GM19468 (cell line): ENCODE results near the gene CCDC40.

Experiments
- ATAC-seq: cut with Tn5 transposase; IDR thresholded peaks from one replicate; pipeline ENCODE4 v1.9.1; 2021; ENCODE audit warnings: mild to moderate bottlenecking, moderate library complexity, moderate number of reproducible peaks; ENCODE audit not compliant: unreplicated experiment; ENCODE audit errors: extremely low read depth

CCDC40 gene

DNA sequence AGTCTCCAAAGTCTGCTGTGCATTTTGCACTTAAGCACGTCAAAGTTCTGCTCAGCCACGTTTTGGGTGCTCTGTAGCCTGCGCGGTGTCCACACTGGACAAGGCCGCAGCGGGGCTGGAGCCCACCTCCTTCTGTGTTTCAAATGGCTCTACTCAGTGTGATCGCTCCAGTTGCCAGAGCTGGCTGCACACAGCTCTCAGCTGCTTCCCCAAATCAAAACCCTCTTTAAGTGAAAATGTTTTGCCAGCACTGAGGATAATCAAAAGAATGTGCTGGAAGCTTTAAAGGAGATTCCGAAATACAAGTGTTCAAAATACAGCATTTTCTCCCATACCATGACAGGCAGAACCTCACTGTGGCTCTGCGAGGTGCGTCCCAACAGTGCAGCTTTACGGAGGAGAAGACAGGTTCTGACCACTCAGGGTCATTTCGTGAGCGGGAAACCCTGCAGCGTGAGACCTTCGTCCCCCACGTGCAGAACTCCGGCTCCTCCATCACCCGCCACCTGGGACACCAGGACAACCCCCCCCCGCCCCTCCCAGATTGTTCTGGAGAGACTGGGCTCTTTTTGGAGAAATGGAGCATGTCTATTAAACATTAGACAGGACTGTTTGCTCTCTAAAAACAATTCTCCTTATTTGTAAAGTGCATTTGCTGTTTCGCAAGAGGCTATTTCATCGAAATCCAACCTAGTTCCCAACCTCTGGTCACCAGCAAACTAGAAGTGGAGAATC lies 17.4 kb upstream of the CCDC40 start:
- no peak for ATAC-seq

GRCh38 chr17:80021600-80021999 lies 14.8 kb upstream of the CCDC40 start:
- no peak for ATAC-seq

DNA sequence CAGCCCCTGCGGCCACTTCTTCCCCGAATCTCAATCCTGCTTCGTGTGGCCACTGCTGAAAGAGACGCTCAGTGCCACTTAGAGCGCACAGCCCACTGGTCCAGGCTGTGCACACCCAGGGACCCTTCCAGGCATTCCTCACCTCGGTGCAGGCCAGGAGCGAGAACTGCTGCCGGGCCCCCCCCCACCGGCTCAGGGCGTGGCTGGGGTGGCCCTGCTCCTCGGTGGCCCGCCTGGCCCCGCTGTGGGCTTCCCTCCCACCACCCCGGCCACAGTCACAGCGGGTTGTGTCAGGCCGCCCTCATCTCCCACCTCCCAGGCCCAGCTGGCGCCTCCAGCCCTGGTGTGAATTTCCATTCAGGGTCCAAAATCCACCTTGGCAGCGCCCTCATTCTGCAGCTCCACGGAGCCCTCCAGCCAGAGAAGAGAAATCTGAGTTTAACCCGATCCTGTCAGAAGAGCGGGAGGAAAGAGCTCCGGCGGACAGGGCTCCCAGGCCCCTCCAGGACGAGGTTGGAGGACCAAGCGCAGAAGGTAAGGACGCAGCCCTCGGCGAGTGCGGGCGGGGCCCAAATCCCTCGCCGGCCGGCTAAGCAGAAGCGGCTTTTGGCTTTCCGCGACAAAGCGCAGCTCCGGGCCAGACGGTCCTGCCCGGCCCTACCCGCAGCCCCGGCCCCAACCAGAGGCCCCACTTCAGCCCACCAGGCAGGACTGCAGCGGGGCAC lies 12.8 kb upstream of the CCDC40 start:
- no peak for ATAC-seq

DNA sequence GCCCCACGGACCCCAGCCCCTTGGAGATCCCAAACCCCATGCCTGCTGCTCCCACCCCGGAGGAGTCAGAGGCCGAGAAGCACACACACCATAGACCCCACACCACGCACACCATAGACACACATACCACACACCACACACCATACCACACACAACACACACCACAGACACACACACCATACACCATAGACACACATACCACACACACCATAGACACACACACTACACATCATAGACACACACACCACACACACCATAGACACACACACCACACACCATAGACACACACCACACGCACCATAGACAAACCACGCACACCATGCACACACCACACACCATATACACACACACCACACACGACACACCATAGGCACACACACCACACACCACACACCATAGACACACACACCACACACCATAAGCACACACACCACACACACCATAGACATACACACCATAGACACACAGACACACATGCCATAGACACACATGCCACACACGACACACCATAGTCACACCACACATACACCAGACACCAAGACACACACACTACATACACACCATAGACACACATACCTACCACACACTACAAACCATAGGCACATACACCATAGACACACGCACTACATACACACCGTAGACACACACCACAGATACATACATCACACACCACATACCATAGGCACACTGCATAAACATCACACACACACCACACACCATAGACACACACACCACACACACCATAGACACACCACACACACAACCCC lies 12.1 kb upstream of the CCDC40 start:
- ATAC-seq = no peak

GRCh38 chr17:80025140-80025539 lies 11.3 kb upstream of the CCDC40 start:
- no peak for ATAC-seq

- ATAC-seq = no peak
Measured at GRCh38 chr17:80025796-80026195, 10.6 kb upstream of the CCDC40 start.

GRCh38 chr17:80026359-80027042 lies 9.9 kb upstream of the CCDC40 start:
- no peak for ATAC-seq

- ATAC-seq = no peak
Measured at GRCh38 chr17:80027043-80027435, 9.4 kb upstream of the CCDC40 start.

DNA sequence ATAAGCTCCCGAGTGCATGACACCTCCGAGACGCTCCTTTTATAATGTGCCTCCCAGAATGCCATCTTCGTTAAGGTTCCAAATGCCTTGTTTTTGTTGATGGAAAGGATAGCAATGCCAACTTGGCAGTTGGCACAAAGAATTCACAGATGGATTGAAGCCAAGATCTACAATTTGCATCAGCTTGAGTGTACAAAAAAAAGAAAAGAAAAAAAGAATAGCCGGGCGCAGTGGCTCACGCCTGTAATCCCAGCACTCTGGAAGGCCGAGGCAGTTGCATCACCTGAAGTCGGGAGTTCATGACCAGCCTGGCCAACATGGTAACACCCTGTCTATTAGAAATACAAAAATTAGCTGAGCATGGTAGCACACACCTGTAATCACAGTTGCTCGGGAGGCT lies 8.4 kb upstream of the CCDC40 start:
- ATAC-seq = no peak

DNA sequence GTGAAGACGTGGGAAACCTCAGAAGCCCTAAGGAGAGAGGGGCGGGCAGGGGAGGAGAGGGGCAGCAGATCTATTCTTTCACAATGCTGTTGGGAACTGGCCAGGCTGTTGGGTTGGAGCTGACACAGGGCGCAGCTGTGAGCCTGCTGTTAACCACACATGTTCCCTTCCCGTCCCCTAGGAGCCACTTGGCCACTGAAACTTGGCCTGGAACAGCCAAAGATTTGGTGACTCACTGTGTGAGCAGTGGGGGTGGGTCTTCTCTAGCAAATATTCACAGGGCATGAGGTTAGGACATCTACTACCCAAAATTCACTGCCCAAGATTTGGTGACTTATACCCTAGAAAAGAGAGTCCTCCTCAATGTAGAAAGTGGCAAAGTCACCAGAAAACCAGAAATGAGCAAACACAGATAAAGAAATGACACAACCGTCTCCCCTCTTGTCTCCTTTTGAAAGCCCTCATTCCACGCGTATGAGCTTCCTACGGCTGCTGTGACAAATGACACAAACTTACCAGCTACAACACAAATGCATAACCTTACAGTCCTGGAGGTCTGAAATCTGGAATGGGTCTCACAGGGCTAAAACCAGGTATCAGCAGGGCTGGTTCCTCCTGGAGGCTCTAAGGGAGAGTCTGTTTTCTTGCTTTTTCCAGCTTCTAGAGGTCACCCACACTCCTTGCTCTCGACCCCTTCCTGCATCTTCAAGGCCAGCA lies 7.0 kb upstream of the CCDC40 start:
- no peak for ATAC-seq

DNA sequence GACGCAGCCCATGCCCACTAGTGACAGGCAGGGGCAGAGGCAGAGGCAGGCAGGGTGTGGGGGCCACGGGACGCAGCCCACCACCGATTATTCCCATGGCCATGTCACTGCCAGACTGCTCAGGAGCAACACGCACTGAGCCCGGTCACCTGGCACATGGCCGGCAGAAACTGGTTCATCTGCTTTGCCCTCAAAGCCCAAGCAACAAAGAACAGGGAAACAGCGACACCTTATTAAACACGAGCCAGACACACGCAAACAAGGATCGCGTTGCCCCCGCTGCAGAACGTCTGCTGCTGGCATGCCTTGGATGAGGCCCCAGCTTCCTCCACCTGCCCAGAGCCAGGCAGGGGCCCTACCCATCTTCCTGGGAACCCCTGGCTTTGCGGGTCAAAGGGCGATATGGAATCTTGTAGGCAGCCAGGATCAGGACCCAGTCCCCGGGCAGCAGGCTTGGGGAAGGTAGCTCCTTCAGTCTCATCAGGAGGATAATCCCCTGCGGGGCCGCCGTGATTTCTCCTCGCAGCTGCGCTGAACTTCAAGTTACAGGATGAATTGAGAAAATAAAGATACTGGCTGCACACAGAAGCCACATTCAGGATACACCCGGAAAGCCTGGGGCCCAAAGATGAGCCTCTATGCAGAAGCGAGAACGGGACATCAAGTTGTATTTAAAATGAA lies 5.6 kb upstream of the CCDC40 start:
- no peak for ATAC-seq

DNA sequence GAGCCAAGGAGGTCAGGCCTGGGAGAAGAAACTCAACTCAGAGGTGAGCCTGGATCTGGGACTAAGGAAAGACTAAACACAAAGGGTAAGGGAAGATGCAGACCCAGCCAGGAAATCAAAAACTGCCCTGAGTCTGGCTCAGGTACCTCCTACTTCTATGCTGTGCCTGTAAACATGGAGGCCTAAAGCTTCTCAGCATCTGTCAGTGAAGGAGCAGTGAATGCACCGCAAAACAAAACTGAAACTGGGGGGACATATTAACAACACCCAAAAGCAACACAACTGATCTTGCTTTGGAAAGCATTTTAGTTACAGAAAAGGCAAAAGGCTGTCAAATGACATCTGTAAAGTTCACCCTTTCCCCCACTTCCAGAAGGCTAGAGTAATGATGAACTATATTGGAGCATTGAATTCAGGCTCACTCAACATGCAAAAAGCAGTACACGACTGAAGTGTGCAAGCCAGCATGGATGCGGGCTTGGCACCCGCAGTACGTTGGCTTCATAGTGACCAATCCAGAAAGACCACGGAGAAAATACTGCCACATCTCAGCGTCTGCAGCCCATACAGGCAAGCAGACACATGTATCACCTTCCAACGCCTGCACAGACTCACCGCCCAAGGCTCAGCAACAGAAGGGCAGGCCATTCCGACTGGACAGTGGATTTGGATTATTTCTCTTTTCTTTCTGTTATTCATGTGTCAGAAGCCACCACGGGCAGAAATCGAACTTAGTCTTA lies 4.6 kb upstream of the CCDC40 start:
- ATAC-seq = no peak

GRCh38 chr17:80032614-80033171 lies 3.7 kb upstream of the CCDC40 start:
- no peak for ATAC-seq

- ATAC-seq = no peak
Measured at GRCh38 chr17:80033840-80034239, 2.6 kb upstream of the CCDC40 start.

DNA sequence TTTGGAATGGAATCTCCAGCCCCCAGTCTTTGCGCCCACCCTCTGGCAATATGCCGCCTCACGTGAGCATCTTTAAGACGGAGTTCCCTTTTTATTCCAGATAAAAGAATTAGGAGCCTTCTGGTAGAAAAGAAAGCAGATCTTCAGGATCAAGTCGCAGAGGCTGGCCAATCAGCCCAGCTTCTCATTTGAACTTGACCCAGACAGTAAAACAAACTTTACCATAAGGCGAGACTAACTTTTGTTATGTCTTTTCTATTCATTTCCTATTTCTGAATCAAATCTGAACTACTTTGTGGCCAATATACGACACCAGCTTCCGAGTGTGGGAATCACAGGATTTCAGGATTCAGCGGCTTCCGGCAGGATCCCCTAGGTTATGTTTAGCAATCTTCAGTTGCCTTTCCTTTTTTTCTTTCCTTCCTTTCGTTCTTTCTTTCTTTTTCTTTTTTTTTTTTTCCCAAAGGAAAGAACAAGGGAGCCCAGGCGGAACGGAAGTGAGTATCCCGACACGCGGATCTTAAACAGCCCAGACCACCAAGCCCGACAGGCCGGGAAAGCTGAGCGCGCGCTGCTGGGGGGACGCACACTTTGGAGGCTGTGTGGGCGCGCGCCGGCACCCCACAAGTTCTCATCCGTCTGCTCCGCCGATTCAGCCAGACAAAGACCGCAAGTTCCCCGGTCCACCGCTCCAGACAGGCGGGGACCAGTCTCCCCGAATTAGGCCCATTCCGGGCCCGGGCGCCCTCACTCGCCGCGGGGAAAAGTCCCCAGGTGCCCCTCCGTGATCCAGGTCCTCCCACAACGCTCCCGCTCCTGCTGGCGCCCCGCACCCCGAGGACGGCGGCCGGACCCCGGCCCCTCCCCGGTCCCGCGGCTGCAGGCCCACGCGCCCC lies 1.4 kb upstream of the CCDC40 start:
- no peak for ATAC-seq

GRCh38 chr17:80035687-80035936 lies 830 bp upstream of the CCDC40 start, which contains the start of gene TBC1D16:
Gene TBC1D16 (minus strand): TSS chr17:80035872. CDS start chr17:80013547, 22,325 bp downstream.
- ATAC-seq = no peak

- ATAC-seq = no peak
Measured at GRCh38 chr17:80036715-80037477, 454 bp downstream of the CCDC40 start.
